C4-2B (cell line): ENCODE results near the gene LSM14A.

Experiments
- CTCF ChIP-seq: fragments of 450-650 bp; conservative IDR thresholded peaks from 2 replicates; pipeline ENCODE4 v1.5.1; 2017; ENCODE audit warnings: mild to moderate bottlenecking
- ZFX ChIP-seq: fragments of 450-650 bp; IDR thresholded peaks from 2 replicates; pipeline ENCODE4 v1.6.1; 2017

GRCh38 chr19:34220472-34221063, 48.3 kb downstream of the LSM14A start:
- TF ChIP-seq CTCF: peak; percentile 94
- TF ChIP-seq ZFX: no peak
